ENCODE measurements around the gene TUFT1.

GRCh38 chr1:151546011-151546925 lies 6.2 kb downstream of the TUFT1 start:
- TF ChIP-seq, protein P1, sequence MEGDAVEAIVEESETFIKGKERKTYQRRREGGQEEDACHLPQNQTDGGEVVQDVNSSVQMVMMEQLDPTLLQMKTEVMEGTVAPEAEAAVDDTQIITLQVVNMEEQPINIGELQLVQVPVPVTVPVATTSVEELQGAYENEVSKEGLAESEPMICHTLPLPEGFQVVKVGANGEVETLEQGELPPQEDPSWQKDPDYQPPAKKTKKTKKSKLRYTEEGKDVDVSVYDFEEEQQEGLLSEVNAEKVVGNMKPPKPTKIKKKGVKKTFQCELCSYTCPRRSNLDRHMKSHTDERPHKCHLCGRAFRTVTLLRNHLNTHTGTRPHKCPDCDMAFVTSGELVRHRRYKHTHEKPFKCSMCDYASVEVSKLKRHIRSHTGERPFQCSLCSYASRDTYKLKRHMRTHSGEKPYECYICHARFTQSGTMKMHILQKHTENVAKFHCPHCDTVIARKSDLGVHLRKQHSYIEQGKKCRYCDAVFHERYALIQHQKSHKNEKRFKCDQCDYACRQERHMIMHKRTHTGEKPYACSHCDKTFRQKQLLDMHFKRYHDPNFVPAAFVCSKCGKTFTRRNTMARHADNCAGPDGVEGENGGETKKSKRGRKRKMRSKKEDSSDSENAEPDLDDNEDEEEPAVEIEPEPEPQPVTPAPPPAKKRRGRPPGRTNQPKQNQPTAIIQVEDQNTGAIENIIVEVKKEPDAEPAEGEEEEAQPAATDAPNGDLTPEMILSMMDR (IDR thresholded peaks at IDR 0.05; ENCODE audit: low read depth, low read length) = no peak
- no peak for TF ChIP-seq POLR2A (IDR thresholded peaks at IDR 0.05; ENCODE audit: extremely low read depth, insufficient read length)
